Stimulated activated effector memory CD8-positive, alpha-beta T cell treated with anti-CD3 and anti-CD28 coated beads, Interleukin-12 subunit alpha, Interleukin-12 subunit beta, amount 100 ng/mL, for 72 hours (primary cell): Measurements from ENCODE around the gene ZNF692.

Experiments
- ATAC-seq: fragments of 150-1000 bp; cut with Tn5 transposase; 2 replicates; pipeline ENCODE4 v1.10.0; 2021
- DNase-seq, 2 donors: peaks; one replicate each; pipeline ENCODE4 v3.0.0; 2021 to 2022; ENCODE audit warnings: low spot score in 2 of 2
- H3K27ac Mint-ChIP-seq: one replicate; pipeline ENCODE4 v1.8.0; 2022; ENCODE audit warnings: mild to moderate bottlenecking, mixed read lengths
- H3K36me3 Mint-ChIP-seq: one replicate; pipeline ENCODE4 v1.8.0; 2022; ENCODE audit warnings: mild to moderate bottlenecking, mixed read lengths
- H3K4me1 Mint-ChIP-seq: one replicate; pipeline ENCODE4 v1.8.0; 2022; ENCODE audit warnings: mixed read lengths
- H3K4me3 Mint-ChIP-seq: one replicate; pipeline ENCODE4 v1.8.0; 2022; ENCODE audit warnings: mild to moderate bottlenecking, mixed read lengths
- H3K9me3 Mint-ChIP-seq: one replicate; pipeline ENCODE4 v1.8.0; 2022; ENCODE audit warnings: mixed read lengths

Gene ZNF692

DNA sequence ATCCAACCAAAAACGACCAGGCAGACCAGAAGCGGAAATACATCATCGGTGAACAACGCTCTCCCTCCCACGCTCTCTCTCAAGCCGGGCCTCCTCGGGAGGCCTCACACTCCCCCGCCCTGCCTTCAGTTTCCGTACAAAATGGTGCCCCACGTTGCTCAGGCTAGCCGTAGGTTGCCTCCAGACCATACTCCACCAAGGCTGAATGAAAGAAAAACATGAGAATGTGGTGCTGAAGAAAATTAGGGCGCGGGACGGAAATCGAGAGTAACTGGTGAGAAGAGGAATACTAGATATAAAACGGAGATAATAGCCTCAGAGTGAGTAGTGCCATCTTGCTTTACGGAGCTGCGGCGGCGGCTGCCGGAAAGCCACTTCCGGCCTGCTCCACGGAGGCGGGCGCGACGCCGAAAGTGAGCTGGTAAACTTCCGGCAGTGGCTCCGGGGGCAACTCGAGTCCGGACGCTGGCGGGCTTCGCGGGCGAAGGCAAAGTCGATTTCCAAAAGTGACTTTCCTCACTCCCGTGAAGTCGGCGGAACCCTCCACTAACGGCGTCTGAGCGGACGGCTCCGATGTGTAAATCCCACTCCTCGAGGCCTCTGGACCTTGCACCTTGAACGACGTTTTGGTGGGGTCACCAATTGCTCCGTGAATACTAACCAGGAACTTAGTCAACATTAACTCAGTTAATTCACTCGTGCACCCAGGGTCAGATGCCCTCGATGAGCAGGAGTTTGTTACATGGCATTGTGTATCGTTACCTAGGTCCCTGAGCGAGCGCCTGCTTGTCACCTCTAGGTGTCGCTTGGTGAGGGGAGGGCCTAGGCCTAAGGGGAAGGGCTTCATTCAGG is 32.8 kb downstream of the ZNF692 start, which contains the start of gene SH3BP5L:
SH3BP5L (minus strand) TSS at position 7 of the 852 bp plus-strand sequence. CDS start 980 bp downstream, outside the sequence.
- Mint-ChIP-seq H3K9me3 (no peaks in the 10 kb centered on the region), H3K4me3 (peak within 1 kb of the TSS; percentile 81), H3K27ac (peak within 1 kb of the TSS; percentile 98), H3K36me3 (peaks cover 30% of the 10 kb centered on the region), H3K4me1 (peaks cover 64% of the 10 kb centered on the region)
- DNase-seq (peak; percentile 76 to 95), ATAC-seq (peak; percentile 92)

DNA sequence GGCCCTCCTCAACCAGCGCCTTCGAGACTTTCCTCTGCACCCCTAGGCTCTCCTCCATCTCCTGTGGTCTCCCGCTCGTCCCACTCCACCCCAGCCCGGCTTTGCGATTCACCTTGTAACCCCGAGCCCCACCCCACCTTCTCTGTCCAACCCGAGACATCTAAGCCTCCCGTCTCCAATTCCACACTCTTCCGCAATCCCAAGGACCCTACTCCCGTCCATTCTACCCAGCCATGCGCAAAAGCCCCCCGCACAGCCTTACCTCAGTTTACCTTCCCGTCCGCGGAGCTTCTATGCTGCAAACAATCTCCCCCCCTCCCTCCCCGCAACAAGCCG is 33.3 kb downstream of the ZNF692 start:
- ATAC-seq, result peak; percentile 0
- DNase-seq, result peak in 1 of 2 donors; percentile 18
- peak overlapping the region; percentile 81 for H3K4me3 Mint-ChIP-seq
- H3K36me3 Mint-ChIP-seq, result peaks cover 35% of the 10 kb centered on the region
- H3K4me1 Mint-ChIP-seq, result peaks cover 70% of the 10 kb centered on the region
- H3K9me3 Mint-ChIP-seq, result no peaks in the 10 kb centered on the region
- peak overlapping the region; percentile 98 for H3K27ac Mint-ChIP-seq

DNA sequence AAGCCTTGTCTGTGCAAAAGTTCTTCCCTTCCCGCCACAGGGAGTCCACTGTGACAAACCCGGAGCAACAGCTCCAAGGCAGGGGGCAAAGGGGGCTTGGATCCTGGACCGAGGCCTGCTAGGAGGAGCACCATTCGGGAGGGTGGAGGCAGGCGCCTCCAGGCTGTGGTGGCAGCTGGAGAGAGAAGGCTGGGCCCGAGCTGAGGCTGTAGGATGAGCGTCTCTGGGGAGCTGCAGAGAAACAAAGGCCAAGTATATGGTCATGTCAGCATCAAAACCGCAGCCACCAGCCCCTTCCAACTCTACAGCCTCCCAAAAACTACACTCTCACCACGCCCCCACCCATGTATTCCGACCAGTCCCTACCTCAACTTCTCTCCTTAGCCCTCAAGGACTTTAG is 33.7 kb downstream of the ZNF692 start:
- DNase-seq (no peak), ATAC-seq (no peak)
- Mint-ChIP-seq H3K27ac (peak overlapping the region; percentile 98), H3K4me1 (peaks cover 74% of the 10 kb centered on the region), H3K4me3 (peak overlapping the region; percentile 81), H3K9me3 (no peaks in the 10 kb centered on the region), H3K36me3 (peaks cover 36% of the 10 kb centered on the region)

DNA sequence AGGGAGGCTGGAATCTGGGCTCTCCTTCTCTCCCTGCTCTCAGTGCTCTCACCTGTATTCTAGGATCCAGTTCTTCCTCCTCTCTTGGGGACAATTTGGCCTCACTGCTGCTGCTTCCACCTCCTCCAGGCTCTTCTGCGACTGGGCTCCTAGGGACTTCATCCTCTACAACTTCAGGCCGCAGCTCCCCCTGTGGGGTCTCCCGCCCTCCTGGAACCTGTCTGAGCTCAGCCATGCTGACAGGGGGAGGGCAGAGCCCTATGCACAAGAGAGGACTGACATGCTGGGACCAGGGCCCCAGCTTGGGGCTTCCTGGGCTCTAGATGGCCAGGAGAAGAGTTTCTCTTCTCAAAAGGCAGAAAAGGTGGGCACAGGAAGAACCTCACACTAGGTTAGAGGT is 34.2 kb downstream of the ZNF692 start:
- peaks cover 40% of the 10 kb centered on the region for H3K36me3 Mint-ChIP-seq
- ATAC-seq (no peak), DNase-seq (no peak)
- H3K9me3 Mint-ChIP-seq, result no peaks in the 10 kb centered on the region
- peak overlapping the region; percentile 98 for H3K27ac Mint-ChIP-seq
- H3K4me1 Mint-ChIP-seq, result peaks cover 78% of the 10 kb centered on the region
- H3K4me3 Mint-ChIP-seq, result peak overlapping the region; percentile 81

- DNase-seq, result no peak
- Mint-ChIP-seq H3K4me3 (peak overlapping the region; percentile 81), H3K9me3 (no peaks in the 10 kb centered on the region), H3K4me1 (peaks cover 79% of the 10 kb centered on the region), H3K27ac (peak overlapping the region; percentile 98), H3K36me3 (peaks cover 44% of the 10 kb centered on the region)
- no peak for ATAC-seq
These were observed 34.6 kb downstream of the ZNF692 start for GRCh38 chr1:248824301-248824700.

DNA sequence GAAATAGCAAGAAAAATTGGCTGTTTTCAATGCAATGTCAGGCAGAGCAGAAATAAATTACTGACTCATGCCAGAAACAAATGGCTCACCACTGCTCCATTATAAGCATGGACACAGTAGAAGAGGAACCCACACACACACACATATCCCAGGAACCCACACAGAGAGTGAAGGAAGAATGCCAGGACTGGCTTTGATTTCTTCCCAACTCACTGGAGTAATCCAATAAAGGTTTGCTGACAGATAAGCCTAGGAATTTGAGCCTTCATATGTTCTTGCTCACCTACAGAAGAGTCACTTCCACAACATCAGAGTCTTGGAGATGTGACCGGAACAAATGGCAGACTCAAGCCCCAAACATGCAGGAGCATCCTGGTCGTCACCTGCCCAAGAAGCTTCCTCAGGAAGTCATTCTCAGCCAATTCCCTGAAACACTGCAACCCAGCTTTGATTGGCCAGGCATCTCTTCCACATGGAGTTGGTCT is 35.3 kb downstream of the ZNF692 start:
- H3K36me3 Mint-ChIP-seq, result peaks cover 50% of the 10 kb centered on the region
- peaks cover 80% of the 10 kb centered on the region for H3K4me1 Mint-ChIP-seq
- DNase-seq (no peak), ATAC-seq (no peak)
- peak overlapping the region; percentile 98 for H3K27ac Mint-ChIP-seq
- no peaks in the 10 kb centered on the region for H3K9me3 Mint-ChIP-seq
- peak overlapping the region; percentile 81 for H3K4me3 Mint-ChIP-seq

DNA sequence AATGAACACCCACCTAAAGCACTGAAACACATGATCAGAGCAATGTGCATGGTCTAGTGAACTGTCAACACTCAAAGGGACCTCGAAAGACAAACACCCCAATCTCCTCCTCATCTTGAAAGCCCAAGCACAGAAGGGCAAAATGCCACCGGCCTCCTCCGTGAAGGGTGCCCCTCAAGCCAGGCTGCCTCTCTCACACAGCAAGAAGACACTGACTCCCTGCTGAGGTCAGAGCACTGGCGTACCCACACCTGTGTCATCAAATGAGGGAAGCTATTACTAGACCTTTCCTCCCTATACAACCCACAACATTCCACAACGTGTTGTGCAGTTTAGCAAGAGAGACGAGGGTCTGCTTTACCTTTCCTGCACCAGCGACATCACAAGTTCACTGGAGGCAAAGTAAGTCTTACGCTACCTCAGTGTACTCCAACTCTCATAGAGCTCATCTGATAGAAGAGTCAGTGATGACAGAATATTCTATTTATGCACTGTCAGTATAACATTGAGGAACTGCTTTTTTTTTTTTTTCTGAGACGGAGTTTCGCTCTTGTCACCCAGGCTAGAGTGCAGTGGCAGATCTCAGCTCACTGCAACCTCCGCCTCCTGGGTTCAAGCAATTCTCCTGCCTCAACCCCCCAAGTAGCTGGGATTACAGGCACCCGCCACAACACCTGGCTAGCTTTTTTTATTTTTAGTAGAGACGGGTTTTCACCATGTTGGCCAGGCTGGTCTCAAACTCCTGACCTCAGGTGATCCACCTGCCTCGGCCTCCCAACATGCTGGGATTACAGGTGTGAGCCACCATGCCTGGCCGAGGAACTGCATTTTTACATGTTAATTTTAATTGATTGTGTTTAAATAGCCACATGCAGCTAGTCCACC is 36.5 kb downstream of the ZNF692 start:
- H3K4me1 Mint-ChIP-seq, result peaks cover 88% of the 10 kb centered on the region
- no peak overlapping the region for H3K27ac Mint-ChIP-seq
- ATAC-seq, result no peak
- no peak for DNase-seq
- no peak overlapping the region for H3K4me3 Mint-ChIP-seq
- H3K9me3 Mint-ChIP-seq, result no peaks in the 10 kb centered on the region
- H3K36me3 Mint-ChIP-seq, result peaks cover 57% of the 10 kb centered on the region

DNA sequence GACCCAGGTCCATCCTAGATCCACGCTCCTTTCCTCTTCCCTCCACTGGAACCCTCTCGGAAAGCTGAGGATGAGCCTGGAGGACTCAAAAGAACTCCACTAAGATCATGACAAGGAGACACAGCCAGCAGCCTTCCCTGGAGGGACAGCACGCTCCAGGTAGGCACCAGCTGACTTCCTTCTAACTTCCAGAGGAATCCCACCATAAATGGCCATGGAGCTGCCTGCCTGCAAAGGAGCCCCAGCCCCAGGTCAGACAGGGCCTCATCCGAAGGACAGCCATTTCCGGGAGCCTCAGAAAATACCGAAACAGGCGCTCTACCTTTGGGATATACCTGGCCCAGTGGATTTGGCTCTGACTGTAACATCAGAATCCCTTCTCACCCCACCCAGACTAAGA is 37.2 kb downstream of the ZNF692 start:
- ATAC-seq, result no peak
- no peaks in the 10 kb centered on the region for H3K9me3 Mint-ChIP-seq
- peaks cover 63% of the 10 kb centered on the region for H3K36me3 Mint-ChIP-seq
- no peak for DNase-seq
- peak overlapping the region; percentile 72 for H3K27ac Mint-ChIP-seq
- peaks cover 85% of the 10 kb centered on the region for H3K4me1 Mint-ChIP-seq
- H3K4me3 Mint-ChIP-seq, result no peak overlapping the region

- H3K27ac Mint-ChIP-seq, result peak overlapping the region; percentile 72
- ATAC-seq (no peak), DNase-seq (no peak)
- H3K9me3 Mint-ChIP-seq, result no peaks in the 10 kb centered on the region
- peaks cover 83% of the 10 kb centered on the region for H3K4me1 Mint-ChIP-seq
- H3K36me3 Mint-ChIP-seq, result peaks cover 64% of the 10 kb centered on the region
- H3K4me3 Mint-ChIP-seq, result no peak overlapping the region
These were observed 37.8 kb downstream of the ZNF692 start for GRCh38 chr1:248821101-248821500.

DNA sequence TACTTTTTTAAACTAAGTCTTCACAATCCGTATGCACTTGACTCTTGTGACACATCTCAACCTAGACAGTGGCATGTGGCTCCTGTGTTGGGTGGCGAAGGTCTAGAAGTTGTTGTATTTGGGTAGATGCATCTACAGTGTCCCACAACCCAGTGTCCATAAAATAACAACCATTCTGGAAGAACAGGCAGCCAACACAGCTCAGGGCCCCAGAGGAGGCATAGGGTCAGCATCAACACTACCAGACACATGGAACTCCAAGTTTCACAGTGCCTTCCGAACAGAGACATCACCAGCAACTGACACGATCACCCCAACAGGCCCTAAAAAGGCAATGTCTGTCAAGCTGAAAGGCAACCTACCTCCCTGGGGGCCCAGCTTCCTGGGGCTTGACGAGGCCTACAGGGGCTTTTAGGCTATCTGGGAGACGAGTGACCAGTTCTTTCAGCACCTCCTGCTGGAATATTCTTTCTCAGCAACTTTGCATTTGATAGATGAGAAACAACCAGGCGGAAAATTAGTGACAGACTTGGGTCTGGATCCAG is 38.8 kb downstream of the ZNF692 start:
- peaks cover 75% of the 10 kb centered on the region for H3K4me1 Mint-ChIP-seq
- ATAC-seq (no peak), DNase-seq (no peak)
- peak overlapping the region; percentile 72 for H3K27ac Mint-ChIP-seq
- H3K4me3 Mint-ChIP-seq, result no peak overlapping the region
- H3K9me3 Mint-ChIP-seq, result no peaks in the 10 kb centered on the region
- H3K36me3 Mint-ChIP-seq, result peaks cover 67% of the 10 kb centered on the region

GRCh38 chr1:248818505-248819374 is 40.1 kb downstream of the ZNF692 start:
- Mint-ChIP-seq H3K4me3 (no peak overlapping the region), H3K27ac (peak overlapping the region; percentile 83), H3K4me1 (peaks cover 62% of the 10 kb centered on the region), H3K9me3 (no peaks in the 10 kb centered on the region), H3K36me3 (peaks cover 76% of the 10 kb centered on the region)
- no peak for DNase-seq
- ATAC-seq, result peak; percentile 20

- ATAC-seq (no peak), DNase-seq (no peak)
- H3K27ac Mint-ChIP-seq, result peak overlapping the region; percentile 83
- no peak overlapping the region for H3K4me3 Mint-ChIP-seq
- peaks cover 88% of the 10 kb centered on the region for H3K36me3 Mint-ChIP-seq
- peaks cover 46% of the 10 kb centered on the region for H3K4me1 Mint-ChIP-seq
- H3K9me3 Mint-ChIP-seq, result no peaks in the 10 kb centered on the region
These were observed 41.8 kb downstream of the ZNF692 start for GRCh38 chr1:248817065-248817464.

GRCh38 chr1:248816042-248816851 is 42.6 kb downstream of the ZNF692 start:
- peaks cover 80% of the 10 kb centered on the region for H3K36me3 Mint-ChIP-seq
- peaks cover 43% of the 10 kb centered on the region for H3K4me1 Mint-ChIP-seq
- H3K4me3 Mint-ChIP-seq, result no peak overlapping the region
- ATAC-seq (no peak), DNase-seq (no peak)
- H3K27ac Mint-ChIP-seq, result no peak overlapping the region
- H3K9me3 Mint-ChIP-seq, result no peaks in the 10 kb centered on the region
